Sciatic nerve (tissue), 2 donors: ENCODE results near the gene SLU7. TPM values are rescaled to one million over a fixed set of nuclear protein-coding genes. Genes with fewer than 3 reads are reported as not detected.

ENCODE experiments used
- ATAC-seq: fragments of 200-7000 bp; cut with Tn5 transposase; one replicate; pipeline ENCODE4 v1.9.1; 2020; ENCODE audit warnings: mild to moderate bottlenecking, moderate library complexity
- DNase-seq: peaks from one replicate; pipeline ENCODE4 v3.0.0-alpha.2; 2020; ENCODE audit warnings: low spot score
- intact Hi-C: fragments of 100-400 bp; cut with DNase I; formaldehyde crosslinking; loops from one replicate; pipeline ENCODE4 v1.14.2; 2022
- total RNA-seq: library from RNA; stranded (reverse); fragmentation: NEBNext Ultra II Directional; extraction: Animal tissue kit (Norgen Biotek cat#: 25700); gene quantifications from one replicate; pipeline ENCODE4 v1.2.1, GENCODE V29; 2021
- donor health status: DM: no; HTN: no; CAD: no.
- donor health status: DM: no; HTN: no; CAD: no.

SLU7 gene
- total RNA-seq, 1 donor from 2014 or later = 60.7 TPM

- intact Hi-C loops = loop anchor here (10.0 kb wide), 1 partner anchor 73 kb away; no protein-coding TSS in a partner anchor
- ATAC-seq = no peak
- DNase-seq = no peak
These were observed 13.3 kb upstream of the SLU7 start for GRCh38 chr5:160432196-160432595.

GRCh38 chr5:160427607-160428006, 8.7 kb upstream of the SLU7 start:
- ATAC-seq (no peak), DNase-seq (no peak)
- intact Hi-C loops = no loop called here

- intact Hi-C loops = no loop called here
These were observed 4.2 kb upstream of the SLU7 start for GRCh38 chr5:160423099-160423498.

GRCh38 chr5:160421625-160422258, 2.9 kb upstream of the SLU7 start, which contains the start of gene PTTG1:
Gene PTTG1, plus strand, starts transcription at chr5:160421855. Its CDS starts 458 bp downstream, at chr5:160422313.
- DNase-seq (peak; percentile 97), ATAC-seq (peak; percentile 90)
- intact Hi-C loops = no loop called here

More at GRCh38 chr5:160423099-160423498, 4.2 kb upstream of the SLU7 start:
- no peak for DNase-seq
- no peak for ATAC-seq

GRCh38 chr5:160420331-160420610, 1.4 kb upstream of the SLU7 start:
- intact Hi-C loops = no loop called here
- DNase-seq = no peak
- no peak for ATAC-seq

- intact Hi-C loops = no loop called here
- no peak for DNase-seq
- no peak for ATAC-seq
These were observed 813 bp upstream of the SLU7 start for GRCh38 chr5:160419458-160420330.

- ATAC-seq = peak; percentile 100
- DNase-seq = peak; percentile 94
- intact Hi-C loops = no loop called here
These were observed 19.2 kb downstream of the SLU7 start, which contains the start of gene FAM200C for GRCh38 chr5:160399402-160400353. Gene FAM200C, minus strand, starts transcription at chr5:160400054. Its CDS starts 4,564 bp downstream, at chr5:160395490.

- intact Hi-C loops = no loop called here
- DNase-seq (no peak), ATAC-seq (no peak)
These were observed 20.1 kb downstream of the SLU7 start for GRCh38 chr5:160398806-160399205.

GRCh38 chr5:160397492-160397891, 21.4 kb downstream of the SLU7 start:
- no peak for DNase-seq
- intact Hi-C loops = no loop called here
- no peak for ATAC-seq

GRCh38 chr5:160395111-160395510, 23.8 kb downstream of the SLU7 start:
- DNase-seq (no peak), ATAC-seq (no peak)
- intact Hi-C loops = no loop called here

GRCh38 chr5:160390787-160391696, 27.8 kb downstream of the SLU7 start:
- DNase-seq (no peak), ATAC-seq (peak; percentile 43)
- intact Hi-C loops = no loop called here

GRCh38 chr5:160387445-160387844, 31.4 kb downstream of the SLU7 start:
- ATAC-seq (no peak), DNase-seq (no peak)
- intact Hi-C loops = no loop called here

GRCh38 chr5:160385496-160385895, 33.4 kb downstream of the SLU7 start:
- no peak for DNase-seq
- intact Hi-C loops = no loop called here

GRCh38 chr5:160384681-160385080, 34.2 kb downstream of the SLU7 start:
- intact Hi-C loops = no loop called here
- DNase-seq (no peak), ATAC-seq (no peak)

More at GRCh38 chr5:160385496-160385895, 33.4 kb downstream of the SLU7 start:
- ATAC-seq = no peak

- no peak for ATAC-seq
- intact Hi-C loops = no loop called here
- no peak for DNase-seq
These were observed 36.5 kb downstream of the SLU7 start for GRCh38 chr5:160382346-160382745.

- no peak for DNase-seq
- no peak for ATAC-seq
- intact Hi-C loops = no loop called here
These were observed 38.8 kb downstream of the SLU7 start for GRCh38 chr5:160380041-160380440.

GRCh38 chr5:160379511-160379910, 39.4 kb downstream of the SLU7 start:
- ATAC-seq (no peak), DNase-seq (no peak)
- intact Hi-C loops = no loop called here

- intact Hi-C loops = no loop called here
- no peak for ATAC-seq
These were observed 40.6 kb downstream of the SLU7 start for GRCh38 chr5:160378330-160378729.

More at GRCh38 chr5:160378330-160378729, 40.6 kb downstream of the SLU7 start:
- DNase-seq = no peak
